ENCODE measurements around the gene KCTD2.

KCTD2 gene

GRCh38 chr17:75102385-75102821 lies 55.4 kb downstream of the KCTD2 start:
- H3K4me1 Mint-ChIP-seq: peaks cover 31% of the 10 kb centered on the region
- peaks cover under 1% of the 10 kb centered on the region for H3K27me3 Mint-ChIP-seq (ENCODE audit: low read depth, poor library complexity)
- peaks cover 16% of the 10 kb centered on the region for H3K36me3 Mint-ChIP-seq (ENCODE audit: low read depth)
- peak; percentile 16 for DNase-seq
- no peak overlapping the region for H3K4me3 Mint-ChIP-seq
- no peak for TF ChIP-seq CTCF (IDR thresholded peaks at IDR 0.05)
- H3K9me3 Mint-ChIP-seq: no peaks in the 10 kb centered on the region
- peak overlapping the region; percentile 29 for H3K27ac Mint-ChIP-seq

- Mint-ChIP-seq H3K4me3 (no peak overlapping the region), H3K27ac (peak overlapping the region; percentile 36), H3K27me3 (ENCODE audit: low read depth, poor library complexity) (peaks cover 14% of the 10 kb centered on the region), H3K9me3 (no peaks in the 10 kb centered on the region), H3K4me1 (peaks cover 34% of the 10 kb centered on the region), H3K36me3 (ENCODE audit: low read depth) (peaks cover 9% of the 10 kb centered on the region)
- no peak for DNase-seq
- TF ChIP-seq CTCF (IDR thresholded peaks at IDR 0.05): no peak
Measured at GRCh38 chr17:75103601-75104554, 56.9 kb downstream of the KCTD2 start.

GRCh38 chr17:75105126-75106080 lies 58.4 kb downstream of the KCTD2 start:
- Mint-ChIP-seq H3K4me3 (no peak overlapping the region), H3K9me3 (no peaks in the 10 kb centered on the region), H3K27me3 (ENCODE audit: low read depth, poor library complexity) (peaks cover 16% of the 10 kb centered on the region), H3K4me1 (peaks cover 35% of the 10 kb centered on the region), H3K36me3 (ENCODE audit: low read depth) (peaks cover 5% of the 10 kb centered on the region), H3K27ac (no peak overlapping the region)
- peak; percentile 82 for TF ChIP-seq CTCF (IDR thresholded peaks at IDR 0.05)
- DNase-seq: peak; percentile 61

GRCh38 chr17:75108193-75108592 lies 61.2 kb downstream of the KCTD2 start:
- H3K9me3 Mint-ChIP-seq: no peaks in the 10 kb centered on the region
- no peak for DNase-seq
- peaks cover 11% of the 10 kb centered on the region for H3K36me3 Mint-ChIP-seq (ENCODE audit: low read depth)
- H3K4me1 Mint-ChIP-seq: peaks cover 33% of the 10 kb centered on the region
- no peak for TF ChIP-seq CTCF (IDR thresholded peaks at IDR 0.05)
- peaks cover 16% of the 10 kb centered on the region for H3K27me3 Mint-ChIP-seq (ENCODE audit: low read depth, poor library complexity)
- peak overlapping the region; percentile 90 for H3K4me3 Mint-ChIP-seq
- H3K27ac Mint-ChIP-seq: no peak overlapping the region

- peaks cover 16% of the 10 kb centered on the region for H3K27me3 Mint-ChIP-seq (ENCODE audit: low read depth, poor library complexity)
- H3K9me3 Mint-ChIP-seq: no peaks in the 10 kb centered on the region
- H3K4me3 Mint-ChIP-seq: peak overlapping the region; percentile 90
- peaks cover 14% of the 10 kb centered on the region for H3K36me3 Mint-ChIP-seq (ENCODE audit: low read depth)
- no peak overlapping the region for H3K27ac Mint-ChIP-seq
- DNase-seq: peak; percentile 29
- TF ChIP-seq CTCF (IDR thresholded peaks at IDR 0.05): no peak
- peaks cover 33% of the 10 kb centered on the region for H3K4me1 Mint-ChIP-seq
Measured at GRCh38 chr17:75109046-75109406, 62.0 kb downstream of the KCTD2 start.

Measured in nephron progenitor cell (in vitro differentiated cells).